HG02571 (cell line): ENCODE data around the gene PIEZO2.
A peak's percentile ranks its signal among the peaks of the same experiment; 100 is the strongest.
"Not testable (repeated sequence)": the region's sequence is repeated elsewhere in the genome, so short reads cannot be mapped to it uniquely, and the experiment has no call there.

Experiments used
- ATAC-seq: cut with Tn5 transposase; IDR thresholded peaks from one replicate; pipeline ENCODE4 v1.9.1; 2021; ENCODE audit warnings: mild to moderate bottlenecking, moderate library complexity; ENCODE audit not compliant: unreplicated experiment

Gene PIEZO2

DNA sequence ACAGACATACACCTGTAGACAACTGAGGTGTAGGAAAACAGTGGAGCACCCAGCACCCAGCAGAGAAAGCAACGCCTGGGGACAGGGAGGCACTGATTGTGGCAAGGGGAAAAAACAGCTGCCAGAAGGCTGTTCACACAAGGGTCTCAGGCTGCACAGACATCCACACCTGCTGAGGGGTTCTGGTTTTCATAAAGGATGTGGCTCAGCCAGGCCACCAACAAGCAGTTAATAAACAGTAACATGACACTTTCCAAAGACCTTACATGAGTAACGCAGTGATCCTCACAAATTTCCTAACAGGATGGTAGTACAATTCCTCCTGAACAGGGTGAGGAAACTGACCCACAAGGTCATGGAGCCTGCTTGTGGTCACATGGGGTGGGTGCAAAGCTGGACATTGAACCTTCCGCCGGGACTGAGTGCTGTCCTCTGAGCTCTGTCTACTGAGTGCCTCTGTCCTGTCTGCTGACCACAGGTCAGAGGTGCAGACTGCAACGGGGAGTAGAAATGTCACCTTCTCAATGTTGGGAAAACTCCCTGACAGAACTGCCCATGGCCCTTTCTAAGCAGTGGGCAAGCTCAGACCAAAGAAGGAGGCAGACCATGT lies 506.3 kb downstream of the PIEZO2 start:
- not testable (repeated sequence) for ATAC-seq

DNA sequence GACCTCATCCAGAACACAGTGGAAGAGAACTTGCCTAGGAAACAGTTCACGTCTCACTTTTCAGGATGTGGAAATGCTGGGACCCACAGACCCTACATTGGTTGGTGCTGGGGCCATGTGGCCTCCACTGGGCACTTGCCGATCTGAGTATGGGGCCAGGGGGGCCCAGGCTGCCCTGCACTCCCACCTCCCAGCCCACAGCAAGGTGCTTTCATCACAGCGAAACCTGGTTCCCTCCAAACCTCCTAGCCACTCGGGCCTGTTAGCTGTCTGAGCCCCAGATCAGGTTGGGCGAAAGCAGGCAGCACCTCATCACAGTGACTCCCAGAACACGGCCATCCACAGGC lies 510.9 kb downstream of the PIEZO2 start:
- ATAC-seq, result not testable (repeated sequence)

DNA sequence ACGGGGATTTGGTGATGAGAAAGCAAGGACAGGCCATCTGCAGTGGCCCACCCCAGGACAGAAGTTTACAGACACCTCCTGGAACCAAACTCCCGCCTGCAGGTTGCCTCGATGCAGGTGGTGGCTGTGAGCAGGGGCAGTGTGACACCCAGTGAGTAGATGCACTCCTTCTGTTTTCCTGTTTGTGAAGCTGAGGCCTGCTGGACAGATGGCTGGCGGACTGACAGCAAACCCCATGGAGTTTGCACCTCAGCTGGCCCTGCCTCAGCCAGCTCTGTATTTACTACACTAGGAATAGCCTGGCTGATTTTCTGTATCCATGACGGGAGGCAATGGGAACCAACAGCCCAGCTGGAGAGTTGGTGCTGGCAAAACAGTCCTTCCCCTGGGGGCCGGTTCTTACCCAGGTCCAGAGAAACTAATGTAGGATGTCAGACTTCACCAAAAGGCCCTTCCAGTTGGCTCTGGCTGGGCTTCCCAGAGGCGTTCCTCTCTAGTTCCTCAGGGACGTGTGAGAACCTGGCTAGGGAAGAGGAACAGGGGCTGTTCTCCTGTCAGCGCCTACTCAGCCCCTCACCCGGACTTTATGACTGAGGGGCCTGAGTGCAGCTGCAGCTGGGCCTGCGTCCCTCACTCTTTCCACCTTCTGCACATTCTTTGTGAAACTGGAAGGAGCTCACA lies 511.4 kb downstream of the PIEZO2 start:
- ATAC-seq, result not testable (repeated sequence)

DNA sequence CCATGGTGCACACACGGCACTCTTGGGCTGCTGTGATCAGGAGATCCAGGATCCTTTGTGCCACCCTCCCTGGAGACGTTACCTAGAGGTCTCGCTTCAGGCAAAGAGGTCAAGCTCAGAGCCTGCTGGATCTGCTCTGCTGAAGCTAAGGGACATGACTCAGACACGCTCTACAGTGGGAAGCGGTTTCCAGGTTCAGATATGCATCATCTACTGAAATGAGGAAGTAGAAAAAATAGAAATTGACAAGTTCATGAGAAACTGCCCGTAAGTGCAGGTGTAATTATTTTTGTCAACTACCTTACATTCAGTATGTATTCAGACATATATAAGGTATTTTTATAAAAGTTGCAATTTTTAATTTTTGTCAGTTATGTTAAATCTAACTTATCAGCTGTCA lies 520.3 kb downstream of the PIEZO2 start:
- ATAC-seq, result peak; percentile 89

DNA sequence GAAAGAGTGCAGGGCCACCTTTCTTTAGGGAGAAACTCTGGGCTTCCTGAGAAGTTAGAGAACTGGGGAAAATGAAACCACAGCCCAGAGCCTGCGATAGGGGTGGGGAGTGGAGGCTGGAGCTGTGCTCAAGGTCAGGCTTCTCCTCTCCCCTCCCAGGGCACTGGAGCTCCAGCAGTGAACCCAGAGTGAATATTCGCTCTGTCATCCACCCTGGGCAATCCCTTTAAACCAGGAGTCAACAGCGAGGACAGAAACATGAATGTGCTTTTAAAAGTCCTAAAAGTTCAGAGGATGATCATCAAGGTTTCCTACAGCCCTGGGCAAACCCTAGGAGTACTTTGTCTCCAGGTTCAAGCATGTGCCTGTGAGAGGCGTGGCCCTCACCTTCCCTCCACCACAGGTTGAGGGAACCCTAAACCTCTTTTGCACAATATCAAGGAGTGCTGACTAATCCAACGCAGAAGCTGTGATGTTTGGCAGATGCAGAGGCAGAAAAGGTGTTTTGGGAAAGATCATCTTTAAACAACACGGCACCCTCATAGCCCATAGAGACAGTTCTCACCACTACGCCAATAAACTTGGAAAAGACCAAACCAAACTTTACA lies 522.7 kb downstream of the PIEZO2 start:
- not testable (repeated sequence) for ATAC-seq

DNA sequence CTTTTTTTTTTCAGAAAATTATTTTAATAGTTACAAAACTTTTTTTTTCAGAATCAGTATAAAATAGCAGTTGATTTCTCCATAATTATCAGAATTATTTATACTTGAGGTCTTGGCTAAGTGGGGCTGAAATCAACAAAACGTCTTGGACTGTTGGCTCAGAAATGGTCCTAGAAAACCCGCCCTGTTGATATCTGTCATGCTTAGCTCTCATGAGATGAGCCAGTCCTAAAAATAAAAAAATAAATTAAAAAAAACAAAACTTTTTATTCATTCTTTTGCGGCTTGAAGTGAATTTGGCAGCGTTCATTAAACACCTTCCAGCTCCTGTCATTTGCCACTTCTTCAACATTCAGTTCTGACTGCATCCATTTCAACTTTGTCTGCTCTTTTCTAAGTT lies 525.8 kb downstream of the PIEZO2 start:
- ATAC-seq, result not testable (repeated sequence)

DNA sequence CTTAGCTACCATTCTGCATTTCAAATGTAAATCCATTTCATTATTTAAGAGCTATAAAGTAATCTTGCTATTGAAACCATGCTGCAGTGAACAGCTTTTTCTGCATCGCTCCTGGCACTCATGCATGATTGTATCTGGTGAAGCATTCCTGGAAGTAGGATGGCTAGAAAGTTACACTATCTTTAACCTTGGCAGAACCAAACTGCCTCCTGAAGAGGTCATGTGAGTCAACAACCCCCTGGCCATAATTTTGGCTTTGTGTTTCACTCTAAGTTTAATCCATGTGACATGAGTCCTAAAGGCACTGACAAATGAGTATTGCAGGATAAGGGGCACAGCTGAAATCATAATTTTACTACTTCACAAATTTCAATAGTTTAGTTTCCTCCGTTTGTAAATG lies 526.4 kb downstream of the PIEZO2 start:
- not testable (repeated sequence) for ATAC-seq

DNA sequence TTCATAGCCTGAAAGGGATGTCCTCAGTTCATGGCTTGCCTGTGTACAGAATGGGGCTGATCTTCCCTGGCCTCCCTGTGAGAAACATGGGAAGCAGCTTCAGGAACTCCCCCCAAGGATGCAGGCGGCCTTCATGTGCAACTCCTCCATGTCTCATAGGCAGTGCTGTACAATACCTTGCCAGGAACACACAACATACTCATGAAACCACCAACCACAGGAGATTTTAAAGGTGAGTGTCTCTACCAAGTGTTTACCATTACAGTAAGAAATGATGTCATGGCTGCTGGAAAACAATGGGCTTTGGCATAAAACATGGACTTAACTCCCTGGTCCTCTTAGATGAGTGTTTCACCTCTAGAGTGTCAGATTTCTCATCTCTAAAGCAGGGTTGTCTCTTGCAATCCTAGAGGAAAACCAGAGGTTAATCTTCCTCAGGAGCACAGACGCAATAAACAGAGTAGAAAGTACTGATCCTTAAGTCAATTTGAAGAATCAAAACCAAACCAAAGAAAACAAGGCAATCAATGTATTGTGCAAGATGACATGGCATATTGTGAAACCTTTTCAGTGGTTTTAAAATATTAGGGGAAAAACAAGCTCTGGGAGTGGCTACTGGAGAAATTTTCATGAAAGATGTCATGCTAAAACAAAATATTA lies 528.6 kb downstream of the PIEZO2 start:
- ATAC-seq, result not testable (repeated sequence)
